ENCODE measurements around the gene BCL6. TPM values are rescaled to one million over a fixed set of nuclear protein-coding genes. Genes with fewer than 3 reads are reported as not detected.
A peak's percentile ranks its signal among the peaks of the same experiment; 100 is the strongest.

Gene BCL6
- total RNA-seq, 1 donor, result 40.2 TPM

GRCh38 chr3:187735837-187736236, 9.4 kb downstream of the BCL6 start:
- Histone ChIP-seq H3K79me2 (ENCODE audit: insufficient read depth, low read length) (peaks cover 65% of the 10 kb centered on the region), H3K9me3 (ENCODE audit: low read depth, low read length) (no peaks in the 10 kb centered on the region), H3K27me3 (ENCODE audit: insufficient read depth, low read length) (no peaks in the 10 kb centered on the region), H4K20me1 (ENCODE audit: insufficient read depth, low read length) (peaks cover 31% of the 10 kb centered on the region), H3K27ac (ENCODE audit: low read depth, low read length) (peak overlapping the region; percentile 100), H3K36me3 (ENCODE audit: insufficient read depth, low read length) (peaks cover 38% of the 10 kb centered on the region), H2AFZ (ENCODE audit: low read length) (no peak overlapping the region), H3K4me3 (ENCODE audit: insufficient read depth, low read length) (peak overlapping the region; percentile 93), H3K4me2 (ENCODE audit: insufficient read depth, low read length) (peak overlapping the region; percentile 100), H3K4me1 (ENCODE audit: insufficient read depth, low read length) (peaks cover 43% of the 10 kb centered on the region)
- no peak for TF ChIP-seq CTCF (IDR thresholded peaks at IDR 0.05; ENCODE audit: extremely low read depth, low read depth, low read length)
- peak; percentile 71 for DNase-seq (ENCODE audit: insufficient read length, low spot score, missing footprints)

- no peaks in the 10 kb centered on the region for H3K9me3 ChIP-seq (ENCODE audit: low read depth, low read length)
- peaks cover 35% of the 10 kb centered on the region for H4K20me1 ChIP-seq (ENCODE audit: insufficient read depth, low read length)
- H3K79me2 ChIP-seq (ENCODE audit: insufficient read depth, low read length), result peaks cover 62% of the 10 kb centered on the region
- DNase-seq (ENCODE audit: insufficient read length, low spot score, missing footprints), result peak; percentile 64
- no peak overlapping the region for H3K4me3 ChIP-seq (ENCODE audit: insufficient read depth, low read length)
- peak overlapping the region; percentile 100 for H3K4me2 ChIP-seq (ENCODE audit: insufficient read depth, low read length)
- H3K27me3 ChIP-seq (ENCODE audit: insufficient read depth, low read length), result no peaks in the 10 kb centered on the region
- H3K27ac ChIP-seq (ENCODE audit: low read depth, low read length), result peak overlapping the region; percentile 100
- no peak overlapping the region for H2AFZ ChIP-seq (ENCODE audit: low read length)
- H3K4me1 ChIP-seq (ENCODE audit: insufficient read depth, low read length), result peaks cover 39% of the 10 kb centered on the region
- TF ChIP-seq CTCF (IDR thresholded peaks at IDR 0.05; ENCODE audit: extremely low read depth, low read depth, low read length), result no peak
- H3K36me3 ChIP-seq (ENCODE audit: insufficient read depth, low read length), result peaks cover 42% of the 10 kb centered on the region
These were observed 9.9 kb downstream of the BCL6 start for GRCh38 chr3:187735383-187735782.

GRCh38 chr3:187734841-187735240, 10.4 kb downstream of the BCL6 start:
- Histone ChIP-seq H3K27me3 (ENCODE audit: insufficient read depth, low read length) (no peaks in the 10 kb centered on the region), H2AFZ (ENCODE audit: low read length) (no peak overlapping the region), H3K4me2 (ENCODE audit: insufficient read depth, low read length) (peak overlapping the region; percentile 0), H3K79me2 (ENCODE audit: insufficient read depth, low read length) (peaks cover 62% of the 10 kb centered on the region), H4K20me1 (ENCODE audit: insufficient read depth, low read length) (peaks cover 37% of the 10 kb centered on the region), H3K9me3 (ENCODE audit: low read depth, low read length) (no peaks in the 10 kb centered on the region), H3K4me1 (ENCODE audit: insufficient read depth, low read length) (peaks cover 35% of the 10 kb centered on the region), H3K36me3 (ENCODE audit: insufficient read depth, low read length) (peaks cover 48% of the 10 kb centered on the region), H3K4me3 (ENCODE audit: insufficient read depth, low read length) (no peak overlapping the region), H3K27ac (ENCODE audit: low read depth, low read length) (no peak overlapping the region)
- no peak for DNase-seq (ENCODE audit: insufficient read length, low spot score, missing footprints)
- no peak for TF ChIP-seq CTCF (IDR thresholded peaks at IDR 0.05; ENCODE audit: extremely low read depth, low read depth, low read length)

- TF ChIP-seq CTCF (IDR thresholded peaks at IDR 0.05; ENCODE audit: extremely low read depth, low read depth, low read length), result no peak
- peaks cover 39% of the 10 kb centered on the region for H4K20me1 ChIP-seq (ENCODE audit: insufficient read depth, low read length)
- peaks cover 52% of the 10 kb centered on the region for H3K79me2 ChIP-seq (ENCODE audit: insufficient read depth, low read length)
- H3K4me3 ChIP-seq (ENCODE audit: insufficient read depth, low read length), result no peak overlapping the region
- no peak for DNase-seq (ENCODE audit: insufficient read length, low spot score, missing footprints)
- H3K36me3 ChIP-seq (ENCODE audit: insufficient read depth, low read length), result peaks cover 62% of the 10 kb centered on the region
- H3K27ac ChIP-seq (ENCODE audit: low read depth, low read length), result no peak overlapping the region
- H2AFZ ChIP-seq (ENCODE audit: low read length), result no peak overlapping the region
- peaks cover 28% of the 10 kb centered on the region for H3K4me1 ChIP-seq (ENCODE audit: insufficient read depth, low read length)
- H3K4me2 ChIP-seq (ENCODE audit: insufficient read depth, low read length), result no peak overlapping the region
- no peaks in the 10 kb centered on the region for H3K27me3 ChIP-seq (ENCODE audit: insufficient read depth, low read length)
- no peaks in the 10 kb centered on the region for H3K9me3 ChIP-seq (ENCODE audit: low read depth, low read length)
These were observed 11.9 kb downstream of the BCL6 start for GRCh38 chr3:187733371-187733770.

Measured in osteoblast (primary cell).